ENCODE measurements around the gene SLC30A7.

DNA sequence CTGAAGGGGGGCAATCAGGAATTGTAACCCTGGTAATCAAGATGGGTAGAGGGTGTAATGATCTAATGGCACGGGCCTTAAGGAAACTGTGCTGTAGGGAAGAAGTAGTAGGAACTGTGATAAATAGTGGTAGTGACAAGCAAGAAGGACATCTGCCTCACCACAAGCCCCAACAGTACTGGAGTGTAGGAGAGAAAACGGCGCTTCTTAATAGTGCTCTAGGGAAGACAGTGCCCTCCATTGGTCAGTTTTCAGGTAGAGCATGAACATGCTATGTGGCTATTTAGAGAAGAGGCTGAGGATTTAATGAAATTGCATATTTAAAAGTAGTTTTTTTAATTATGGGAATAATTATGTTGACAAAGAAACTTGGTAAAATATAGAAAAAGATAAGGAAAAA lies 32.2 kb downstream of the SLC30A7 start:
- TF ChIP-seq, protein P1, sequence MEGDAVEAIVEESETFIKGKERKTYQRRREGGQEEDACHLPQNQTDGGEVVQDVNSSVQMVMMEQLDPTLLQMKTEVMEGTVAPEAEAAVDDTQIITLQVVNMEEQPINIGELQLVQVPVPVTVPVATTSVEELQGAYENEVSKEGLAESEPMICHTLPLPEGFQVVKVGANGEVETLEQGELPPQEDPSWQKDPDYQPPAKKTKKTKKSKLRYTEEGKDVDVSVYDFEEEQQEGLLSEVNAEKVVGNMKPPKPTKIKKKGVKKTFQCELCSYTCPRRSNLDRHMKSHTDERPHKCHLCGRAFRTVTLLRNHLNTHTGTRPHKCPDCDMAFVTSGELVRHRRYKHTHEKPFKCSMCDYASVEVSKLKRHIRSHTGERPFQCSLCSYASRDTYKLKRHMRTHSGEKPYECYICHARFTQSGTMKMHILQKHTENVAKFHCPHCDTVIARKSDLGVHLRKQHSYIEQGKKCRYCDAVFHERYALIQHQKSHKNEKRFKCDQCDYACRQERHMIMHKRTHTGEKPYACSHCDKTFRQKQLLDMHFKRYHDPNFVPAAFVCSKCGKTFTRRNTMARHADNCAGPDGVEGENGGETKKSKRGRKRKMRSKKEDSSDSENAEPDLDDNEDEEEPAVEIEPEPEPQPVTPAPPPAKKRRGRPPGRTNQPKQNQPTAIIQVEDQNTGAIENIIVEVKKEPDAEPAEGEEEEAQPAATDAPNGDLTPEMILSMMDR (IDR thresholded peaks at IDR 0.05; ENCODE audit: low read length), result peak; percentile 24; the same call in 1 of the 2 replicates
- no peak for TF ChIP-seq EZH2 (IDR thresholded peaks at IDR 0.05; ENCODE audit: borderline replicate concordance, low read length)

Measured in OCI-LY1 (cell line).